Measurements from ENCODE around the gene OR6J1. TPM values are rescaled to one million over a fixed set of nuclear protein-coding genes. Genes with fewer than 3 reads are reported as not detected.

The OR6J1 gene
- total and polyA plus RNA-seq, 2 of the 13 experiments (the other 11 are each of a cell fraction or from before 2014, with no cell fraction given): not detected

GRCh38 chr14:22588526-22589095 lies 55.5 kb downstream of the OR6J1 start (continued):
- no peak for TF ChIP-seq FIP1L1 (IDR thresholded peaks at IDR 0.05; ENCODE audit: borderline replicate concordance, insufficient read depth, low read depth, low read length)
- TF ChIP-seq ZNF644 (CRISPR knock-in tag; IDR thresholded peaks at IDR 0.05; ENCODE audit: low read depth): no peak
- no peak for TF ChIP-seq KAT8 (CRISPR knock-in tag; IDR thresholded peaks at IDR 0.05)
- TF ChIP-seq, protein P1, sequence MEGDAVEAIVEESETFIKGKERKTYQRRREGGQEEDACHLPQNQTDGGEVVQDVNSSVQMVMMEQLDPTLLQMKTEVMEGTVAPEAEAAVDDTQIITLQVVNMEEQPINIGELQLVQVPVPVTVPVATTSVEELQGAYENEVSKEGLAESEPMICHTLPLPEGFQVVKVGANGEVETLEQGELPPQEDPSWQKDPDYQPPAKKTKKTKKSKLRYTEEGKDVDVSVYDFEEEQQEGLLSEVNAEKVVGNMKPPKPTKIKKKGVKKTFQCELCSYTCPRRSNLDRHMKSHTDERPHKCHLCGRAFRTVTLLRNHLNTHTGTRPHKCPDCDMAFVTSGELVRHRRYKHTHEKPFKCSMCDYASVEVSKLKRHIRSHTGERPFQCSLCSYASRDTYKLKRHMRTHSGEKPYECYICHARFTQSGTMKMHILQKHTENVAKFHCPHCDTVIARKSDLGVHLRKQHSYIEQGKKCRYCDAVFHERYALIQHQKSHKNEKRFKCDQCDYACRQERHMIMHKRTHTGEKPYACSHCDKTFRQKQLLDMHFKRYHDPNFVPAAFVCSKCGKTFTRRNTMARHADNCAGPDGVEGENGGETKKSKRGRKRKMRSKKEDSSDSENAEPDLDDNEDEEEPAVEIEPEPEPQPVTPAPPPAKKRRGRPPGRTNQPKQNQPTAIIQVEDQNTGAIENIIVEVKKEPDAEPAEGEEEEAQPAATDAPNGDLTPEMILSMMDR (CRISPR knock-in tag; IDR thresholded peaks at IDR 0.05): peak; percentile 14; the same call in 1 of the 2 replicates
- TF ChIP-seq ZNF652 (CRISPR knock-in tag; IDR thresholded peaks at IDR 0.05; ENCODE audit: borderline replicate concordance, low read depth): no peak
- no peak for TF ChIP-seq HMG20B (CRISPR knock-in tag; conservative IDR thresholded peaks at IDR 0.05)
- no peak for TF ChIP-seq ZNF382 (CRISPR knock-in tag; IDR thresholded peaks at IDR 0.05; ENCODE audit: borderline replicate concordance)
- TF ChIP-seq ZNF672 (CRISPR knock-in tag; IDR thresholded peaks at IDR 0.05): no peak
- no peak for TF ChIP-seq TEAD3 (CRISPR knock-in tag; optimal IDR thresholded peaks at IDR 0.05; ENCODE audit: borderline replicate concordance)
- no peak; the same call in 1 of the 2 replicates for TF ChIP-seq ZNF607 (CRISPR knock-in tag; IDR thresholded peaks at IDR 0.05; ENCODE audit: borderline replicate concordance)
- TF ChIP-seq RFXAP (CRISPR knock-in tag; IDR thresholded peaks at IDR 0.05; ENCODE audit: borderline replicate concordance): no peak
- no peak for TF ChIP-seq RNF2 (conservative IDR thresholded peaks at IDR 0.05; ENCODE audit: low read depth)
- TF ChIP-seq, protein P2, sequence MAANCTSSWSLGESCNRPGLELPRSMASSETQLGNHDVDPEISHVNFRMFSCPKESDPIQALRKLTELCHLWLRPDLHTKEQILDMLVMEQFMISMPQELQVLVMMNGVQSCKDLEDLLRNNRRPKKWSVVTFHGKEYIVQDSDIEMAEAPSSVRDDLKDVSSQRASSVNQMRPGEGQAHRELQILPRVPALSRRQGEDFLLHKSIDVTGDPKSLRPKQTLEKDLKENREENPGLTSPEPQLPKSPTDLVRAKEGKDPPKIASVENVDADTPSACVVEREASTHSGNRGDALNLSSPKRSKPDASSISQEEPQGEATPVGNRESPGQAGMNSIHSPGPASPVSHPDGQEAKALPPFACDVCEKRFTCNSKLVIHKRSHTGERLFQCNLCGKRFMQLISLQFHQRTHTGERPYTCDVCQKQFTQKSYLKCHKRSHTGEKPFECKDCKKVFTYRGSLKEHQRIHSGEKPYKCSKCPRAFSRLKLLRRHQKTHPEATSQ (CRISPR knock-in tag; IDR thresholded peaks at IDR 0.05; ENCODE audit: borderline replicate concordance): no peak; the same call in 1 of the 2 replicates
- 0 out of 2 replicates have a peak, but pooled peaks have one; percentile 34 for TF ChIP-seq ZSCAN20 (CRISPR knock-in tag; IDR thresholded peaks at IDR 0.05; ENCODE audit: borderline replicate concordance)
- no peak for TF ChIP-seq ZNF556 (CRISPR knock-in tag; IDR thresholded peaks at IDR 0.05; ENCODE audit: borderline replicate concordance)
